Hepatocyte (in vitro differentiated cells): ENCODE measurements around the gene ACR.

Source experiments
- CTCF ChIP-seq: fragments of 200-600 bp; sonication (generic); IDR thresholded peaks from 2 replicates; pipeline ENCODE4 v1.5.1; 2016; ENCODE audit warnings: antibody characterized with exemption, mild to moderate bottlenecking; ENCODE audit not compliant: poor library complexity
- EZH2 ChIP-seq: fragments of 200-600 bp; sonication (generic); IDR thresholded peaks from 2 replicates; pipeline ENCODE4 v1.6.1; 2016; ENCODE audit warnings: antibody characterized with exemption, mild to moderate bottlenecking, borderline replicate concordance
- EZH2phosphoT487 ChIP-seq: fragments of 200-600 bp; sonication (generic); IDR thresholded peaks from one replicate; pipeline ENCODE4 v1.6.1; 2018; ENCODE audit warnings: antibody characterized with exemption, mild to moderate bottlenecking, low read depth, moderate library complexity; ENCODE audit not compliant: unreplicated experiment, severe bottlenecking

GRCh38 chr22:50717709-50718351 lies 20.2 kb upstream of the ACR start:
- TF ChIP-seq CTCF (no peak), EZH2phosphoT487 (no peak), EZH2 (no peak)
